GM12892 (cell line): Measurements from ENCODE around the gene RASGEF1C.

Experiments used
- POLR2A ChIP-seq: IDR thresholded peaks from 2 replicates; pipeline ENCODE4 v1.6.1; 2011; ENCODE audit warnings: low read depth, low read length, control low read depth
- POLR2AphosphoS5 ChIP-seq: IDR thresholded peaks from 2 replicates; pipeline ENCODE4 v1.6.1; 2011; ENCODE audit warnings: low read depth, low read length, control low read depth

DNA sequence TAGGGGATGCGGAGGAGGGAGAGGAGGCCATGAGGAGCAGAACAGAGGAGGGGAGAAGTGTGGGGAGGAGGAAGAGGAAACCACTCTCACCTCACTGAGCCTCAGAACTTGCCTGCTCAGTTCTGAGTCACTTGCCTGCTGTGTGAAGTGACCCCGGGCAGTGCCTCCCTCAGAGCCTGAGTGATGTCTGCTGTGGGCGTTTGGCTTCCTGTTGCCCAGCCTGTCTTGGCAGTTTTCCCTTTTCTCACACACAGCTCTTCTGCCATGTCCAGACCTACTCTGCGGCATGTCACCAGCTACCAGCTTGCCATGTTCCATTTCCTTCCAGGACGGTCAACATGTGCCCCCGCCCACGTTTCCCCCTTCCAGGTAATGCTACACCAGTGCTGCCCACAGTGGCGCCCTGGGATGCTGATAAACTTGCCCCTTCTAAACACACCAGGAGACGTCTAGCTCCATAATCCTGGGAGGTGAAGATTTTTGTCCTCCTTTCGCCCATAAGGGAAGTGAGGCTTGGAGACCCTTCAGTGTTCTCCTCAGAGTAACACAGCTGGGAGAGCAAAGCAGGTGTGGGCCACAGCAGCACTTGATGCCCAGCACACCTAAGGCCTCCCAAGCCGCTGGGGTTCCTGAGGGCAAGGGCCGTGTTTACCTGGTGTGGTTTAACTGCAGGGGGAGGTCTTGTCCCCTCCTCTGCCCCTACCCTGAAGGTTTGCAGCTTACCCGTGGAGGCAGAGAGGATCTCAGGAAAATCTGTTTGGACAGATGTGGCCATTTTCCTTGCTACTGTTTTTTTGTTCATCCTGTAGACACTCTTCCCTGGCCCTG, 73.7 kb downstream of the RASGEF1C start:
- no peak for TF ChIP-seq POLR2A
- no peak for TF ChIP-seq POLR2AphosphoS5
